NK-92 treated with Interleukin-12 subunit alpha and Interleukin-12 subunit beta, amount 100 ng/mL, for 24 hours (cell line): ENCODE data around the gene VOPP1.

ENCODE experiments used
- DNase-seq: peaks from one replicate; lab custom pipeline; 2025; lab: John Stamatoyannopoulos, UW

The VOPP1 gene

DNA sequence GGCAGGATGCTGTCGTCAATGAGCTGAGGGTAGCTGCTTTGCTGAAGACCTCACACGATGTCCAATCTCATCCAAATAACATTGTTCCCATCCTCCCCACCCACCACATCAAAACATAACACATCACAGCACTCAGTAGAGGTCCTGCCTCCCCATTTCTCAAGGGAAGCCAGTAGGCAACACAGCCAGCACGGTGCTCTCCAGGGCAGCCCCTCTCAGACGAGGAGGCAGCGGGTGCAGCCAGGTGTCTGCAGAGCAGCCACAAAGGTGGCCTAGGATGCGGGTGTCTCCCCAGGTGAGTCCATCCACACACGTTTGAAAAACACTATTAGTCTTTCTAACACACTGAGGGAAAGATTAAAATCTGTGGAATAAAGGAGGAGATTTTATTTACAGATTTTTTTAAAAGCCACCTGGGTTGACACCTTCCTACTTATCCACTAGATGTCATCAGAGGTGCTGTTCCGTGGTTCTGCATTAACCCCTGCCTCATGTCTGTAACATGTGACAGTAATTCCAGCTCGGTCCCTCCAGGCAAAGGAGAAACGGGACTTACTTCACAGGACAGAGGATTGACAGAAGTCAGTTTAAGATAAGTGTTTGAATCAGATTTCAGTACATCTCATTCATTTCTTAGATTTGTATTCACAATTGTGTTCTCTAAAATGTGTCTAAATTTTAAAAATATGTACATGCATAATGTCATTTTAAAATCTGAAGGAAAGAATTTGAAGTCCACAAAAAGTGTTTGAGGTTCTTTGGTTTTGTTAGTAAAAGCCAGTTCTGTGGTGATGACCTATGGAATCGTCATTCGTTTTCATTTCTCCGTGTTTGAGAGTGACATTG lies 139.1 kb downstream of the VOPP1 start:
- DNase-seq = no peak

DNA sequence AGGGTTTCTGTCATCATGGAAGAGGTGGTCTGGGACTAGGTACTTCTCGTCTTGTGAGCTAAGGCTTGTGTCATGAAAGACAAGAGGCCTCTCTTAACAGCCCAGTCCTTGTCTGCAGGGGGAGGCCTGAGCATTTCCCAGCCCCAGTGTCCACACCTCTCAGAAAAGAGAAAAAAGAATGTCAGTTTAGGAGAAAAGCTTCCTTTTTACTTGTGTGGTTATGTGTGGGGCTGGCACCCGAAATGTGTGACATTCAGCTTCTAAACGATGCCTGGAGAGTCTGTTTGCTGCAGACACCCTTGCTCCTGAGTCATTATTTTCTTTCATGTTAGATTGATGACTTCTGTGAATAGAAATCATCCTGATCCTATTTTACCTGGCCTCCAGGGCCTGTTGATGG lies 139.8 kb downstream of the VOPP1 start:
- no peak for DNase-seq

- no peak for DNase-seq
Measured at GRCh38 chr7:55431898-55432297, 140.4 kb downstream of the VOPP1 start.

GRCh38 chr7:55429835-55430499 lies 142.3 kb downstream of the VOPP1 start:
- DNase-seq = no peak

- no peak for DNase-seq
Measured at GRCh38 chr7:55427800-55428199, 144.5 kb downstream of the VOPP1 start.

DNA sequence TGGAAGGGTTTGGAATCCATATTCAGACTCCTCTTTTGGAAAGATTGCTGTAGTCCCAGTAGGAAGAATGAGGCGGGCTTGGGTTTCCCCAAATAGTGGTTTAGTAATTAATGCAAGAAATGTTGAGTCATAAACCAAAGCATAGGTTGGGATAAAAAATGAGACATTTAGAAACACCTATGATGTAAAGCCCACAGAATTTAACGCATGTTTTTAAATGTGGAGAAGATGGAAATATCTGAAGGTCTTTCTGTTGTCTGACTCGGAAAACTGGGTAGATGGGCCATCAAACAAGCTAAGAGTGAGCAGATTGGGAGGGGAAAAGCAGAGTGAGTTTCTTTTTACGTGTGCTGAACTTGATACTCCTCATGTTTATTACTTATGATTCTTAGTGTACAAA lies 145.0 kb downstream of the VOPP1 start:
- DNase-seq = no peak

GRCh38 chr7:55426676-55427075 lies 145.6 kb downstream of the VOPP1 start:
- no peak for DNase-seq

DNA sequence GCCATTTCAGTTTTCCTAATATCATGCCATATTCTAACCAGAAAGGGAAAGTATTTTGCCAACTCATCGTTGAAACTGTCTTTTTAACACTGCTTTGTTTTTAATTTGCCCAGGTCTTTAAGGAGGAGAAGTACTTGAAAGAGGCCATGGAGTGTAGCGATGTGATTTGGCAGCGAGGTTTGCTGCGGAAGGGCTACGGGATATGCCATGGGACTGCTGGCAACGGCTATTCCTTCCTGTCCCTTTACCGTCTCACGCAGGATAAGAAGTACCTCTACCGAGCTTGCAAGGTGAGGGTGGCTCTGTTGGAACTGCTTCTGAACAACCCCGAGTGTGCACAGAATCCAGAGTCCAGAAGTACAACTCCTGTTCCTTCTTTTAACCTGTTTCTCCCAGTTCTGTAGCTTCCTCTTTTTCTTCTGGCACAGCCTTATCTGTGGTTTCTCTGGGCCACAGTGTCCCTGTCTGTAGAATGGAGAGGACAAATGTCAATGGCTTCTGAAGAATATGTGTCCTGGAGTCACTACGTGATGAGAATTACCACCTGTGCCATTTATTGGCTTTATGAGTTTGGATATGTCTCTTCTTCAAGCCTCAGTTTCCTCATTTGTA lies 147.1 kb downstream of the VOPP1 start:
- DNase-seq = no peak

GRCh38 chr7:55423891-55424290 lies 148.4 kb downstream of the VOPP1 start:
- no peak for DNase-seq

DNA sequence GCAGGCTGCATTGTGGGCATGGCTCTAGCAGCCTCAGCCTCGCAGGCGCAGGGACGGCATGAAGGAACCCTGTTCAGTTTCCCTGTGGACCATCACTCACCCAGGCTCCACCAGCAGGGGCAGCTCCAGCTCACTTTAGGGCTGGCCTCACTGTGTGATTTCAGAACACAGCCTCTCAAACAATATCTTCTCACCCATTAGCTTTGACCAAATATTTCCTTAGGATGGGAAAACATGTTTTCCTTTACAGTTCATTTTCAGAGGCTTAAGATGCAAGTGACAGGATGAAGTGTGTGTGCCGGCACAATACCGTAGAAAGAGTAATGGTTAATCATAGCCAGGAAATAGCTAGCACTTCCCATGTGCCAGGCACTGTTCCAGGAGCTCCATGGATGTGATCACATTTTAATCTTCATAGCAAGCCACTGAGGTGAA lies 149.0 kb downstream of the VOPP1 start:
- no peak for DNase-seq
